Right lobe of liver (tissue), 6 donors: ENCODE data around the gene ATP2B3. TPM values are rescaled to one million over a fixed set of nuclear protein-coding genes. Genes with fewer than 3 reads are reported as not detected.

Experiments used
- ATAC-seq, 4 donors: fragments of 200-7000 bp; cut with Tn5 transposase; one replicate each; pipeline ENCODE4 v1.9.1; 2020; ENCODE audit warnings: mild to moderate bottlenecking in 4 of 4, moderate library complexity in 4 of 4
- DNase-seq, 3 donors: peaks; one replicate each; pipeline ENCODE4 v3.0.0-alpha.2; 2020
- H3K27ac ChIP-seq, 3 donors: fragments of 200-600 bp; one replicate each; pipeline ENCODE4 v1.8.0; 2022
- H3K27me3 ChIP-seq, 2 donors: fragments of 200-600 bp; one replicate each; pipeline ENCODE4 v1.8.0; 2022
- H3K36me3 ChIP-seq, 4 donors: fragments of 200-600 bp; sonication (generic) in 1 of 4; one replicate each; pipeline versions ENCODE4 v1.5.1 to v1.8.0; 2017 to 2022; ENCODE audit warnings: control low read depth in 1 of 4
- H3K4me1 ChIP-seq, 4 donors: fragments of 200-600 bp; sonication (generic) in 1 of 4; one replicate each; pipeline versions ENCODE4 v1.5.1 to v1.8.0; 2017 to 2022; ENCODE audit warnings: control low read depth in 1 of 4
- H3K4me3 ChIP-seq, 3 donors: fragments of 200-600 bp; one replicate each; pipeline ENCODE4 v1.8.0; 2022
- H3K9me3 ChIP-seq, 4 donors: fragments of 200-600 bp; sonication (generic) in 1 of 4; one replicate each; pipeline versions ENCODE4 v1.5.1 to v1.8.0; 2017 to 2022; ENCODE audit warnings: control low read depth in 1 of 4
- POLR2A ChIP-seq: fragments of 450-650 bp; IDR thresholded peaks from one replicate; pipeline ENCODE4 v1.6.1; 2017; ENCODE audit warnings: antibody characterized with exemption, mild to moderate bottlenecking
- WGBS: methylation state at CpG from one replicate; pipeline ENCODE4 v1.1.6; 2018; ENCODE audit warnings: low coverage, low lambda C conversion rate; ENCODE audit not compliant: insufficient coverage; ENCODE audit errors: missing lambda C conversion rate; 5-methylcytosine and 5-hydroxymethylcytosine counted together
- intact Hi-C, 2 donors: fragments of 100-400 bp; cut with DNase I; formaldehyde crosslinking; loops; one replicate each; pipeline versions ENCODE4 v1.11.2 to v1.14.1; 2022
- total RNA-seq, 6 experiments: library from RNA; depleted of rRNA in 2 of 6; stranded (reverse); fragments of >200 nt in 2 of 6; fragmentation: NEBNext Ultra II Directional in 3 of 6; extraction: Animal tissue kit (Norgen Biotek cat#: 25700) in 3 of 6; gene quantifications; one replicate each; pipeline versions ENCODE4 v1.1.0 to v1.2.4, GENCODE V29; 2016 to 2023
- TF ChIP-seq, protein P1 (sequence below), 4 donors: fragments of 200-600 bp in 3 of 4; fragments of 450-650 bp in 1 of 4; IDR thresholded peaks; one replicate each; pipeline versions ENCODE4 v1.5.1 to v1.8.0; 2016 to 2022; ENCODE audit warnings: antibody characterized with exemption in 4 of 4, mild to moderate bottlenecking in 2 of 4
- donor health status: DM: no; HTN: yes; CAD: no.
- donor health status: DM: no; HTN: no; CAD: no.
- donor health status: DM: no; HTN: no; CAD: no.
- donor health status: DM: no; HTN: yes; CAD: no.
- donor health status: DM: no; HTN: yes; CAD: no.

Gene ATP2B3
- total RNA-seq, 6 experiments from 2014 or later: 0.07 TPM; not detected in 5

DNA sequence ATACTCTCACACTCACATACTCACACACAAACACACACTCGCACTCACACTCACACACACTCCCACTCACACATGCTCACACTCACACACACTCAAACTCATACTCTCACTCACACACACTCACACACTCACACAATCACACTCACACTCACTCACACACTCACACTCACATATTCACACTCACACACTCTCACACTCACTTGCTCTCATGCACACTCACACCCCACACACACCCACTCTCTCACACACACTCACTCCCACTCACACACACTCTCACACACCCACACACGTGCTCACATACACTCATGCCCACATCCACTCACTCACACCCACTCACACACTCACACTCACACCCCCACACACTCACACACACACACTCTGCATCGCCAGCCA lies 4.9 kb upstream of the ATP2B3 start:
- WGBS: 51% methylated on average over 2 of the region's 3 CpGs
- H3K36me3 ChIP-seq: no peaks in the 10 kb centered on the region
- H3K9me3 ChIP-seq: no peaks in the 10 kb centered on the region
- no peak for ATAC-seq
- no peak for DNase-seq
- H3K27ac ChIP-seq: no peak overlapping the region
- no peak for TF ChIP-seq POLR2A
- H3K27me3 ChIP-seq: no peaks in the 10 kb centered on the region
- intact Hi-C loops: no loop called here
- H3K4me1 ChIP-seq: no peaks in the 10 kb centered on the region
- H3K4me3 ChIP-seq: no peak overlapping the region

DNA sequence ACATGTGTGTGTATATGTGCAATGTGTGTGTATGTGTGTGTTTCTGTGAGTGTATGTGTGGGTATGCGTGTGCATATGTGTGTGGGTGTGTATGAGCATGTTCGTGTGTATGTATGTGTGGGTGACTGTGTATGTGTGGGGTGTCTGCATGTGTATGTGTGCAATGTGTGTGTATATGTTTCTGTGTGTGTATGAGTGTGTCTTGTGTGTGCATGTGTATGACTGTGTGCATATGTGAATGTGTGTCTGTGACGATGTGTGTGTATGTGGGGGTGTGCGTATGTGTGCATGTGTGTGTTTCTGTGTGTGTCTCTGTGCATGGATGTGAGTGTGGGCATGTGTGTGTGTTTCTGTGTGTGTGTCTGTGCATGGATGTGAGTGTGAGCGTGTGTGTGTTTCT lies 4.2 kb upstream of the ATP2B3 start:
- no peaks in the 10 kb centered on the region for H3K4me1 ChIP-seq
- no peak overlapping the region for H3K27ac ChIP-seq
- intact Hi-C loops: no loop called here
- TF ChIP-seq, protein P1, sequence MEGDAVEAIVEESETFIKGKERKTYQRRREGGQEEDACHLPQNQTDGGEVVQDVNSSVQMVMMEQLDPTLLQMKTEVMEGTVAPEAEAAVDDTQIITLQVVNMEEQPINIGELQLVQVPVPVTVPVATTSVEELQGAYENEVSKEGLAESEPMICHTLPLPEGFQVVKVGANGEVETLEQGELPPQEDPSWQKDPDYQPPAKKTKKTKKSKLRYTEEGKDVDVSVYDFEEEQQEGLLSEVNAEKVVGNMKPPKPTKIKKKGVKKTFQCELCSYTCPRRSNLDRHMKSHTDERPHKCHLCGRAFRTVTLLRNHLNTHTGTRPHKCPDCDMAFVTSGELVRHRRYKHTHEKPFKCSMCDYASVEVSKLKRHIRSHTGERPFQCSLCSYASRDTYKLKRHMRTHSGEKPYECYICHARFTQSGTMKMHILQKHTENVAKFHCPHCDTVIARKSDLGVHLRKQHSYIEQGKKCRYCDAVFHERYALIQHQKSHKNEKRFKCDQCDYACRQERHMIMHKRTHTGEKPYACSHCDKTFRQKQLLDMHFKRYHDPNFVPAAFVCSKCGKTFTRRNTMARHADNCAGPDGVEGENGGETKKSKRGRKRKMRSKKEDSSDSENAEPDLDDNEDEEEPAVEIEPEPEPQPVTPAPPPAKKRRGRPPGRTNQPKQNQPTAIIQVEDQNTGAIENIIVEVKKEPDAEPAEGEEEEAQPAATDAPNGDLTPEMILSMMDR (IDR thresholded peaks at IDR 0.05): no peak
- no peak for TF ChIP-seq POLR2A
- ATAC-seq: no peak
- H3K9me3 ChIP-seq: no peaks in the 10 kb centered on the region
- WGBS: 67% methylated on average over 3 of the region's 5 CpGs
- no peak overlapping the region for H3K4me3 ChIP-seq
- no peaks in the 10 kb centered on the region for H3K27me3 ChIP-seq
- no peaks in the 10 kb centered on the region for H3K36me3 ChIP-seq
- DNase-seq: no peak

DNA sequence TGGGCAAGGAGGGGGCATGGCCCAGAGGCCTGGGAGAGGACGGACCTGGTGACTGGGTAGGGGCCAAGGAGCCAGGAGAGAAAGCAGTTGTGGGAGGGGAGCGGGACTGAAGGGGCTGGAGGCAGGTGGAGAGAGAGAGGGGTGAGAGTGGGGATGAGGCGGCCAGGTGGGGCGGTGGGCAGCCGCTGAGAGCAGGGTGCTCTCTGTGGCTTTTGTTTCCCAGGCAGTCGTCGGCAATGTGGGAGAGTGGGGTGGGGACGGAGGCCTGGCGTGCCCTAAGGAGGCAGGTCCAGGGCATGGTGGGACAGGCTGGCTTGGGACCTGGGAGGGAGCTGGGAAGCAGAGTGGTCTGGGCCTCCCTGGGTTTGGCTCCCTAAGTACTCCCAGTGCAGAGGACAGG lies 3.2 kb upstream of the ATP2B3 start:
- no peaks in the 10 kb centered on the region for H3K9me3 ChIP-seq
- no peak overlapping the region for H3K27ac ChIP-seq
- 63% methylated on average over 4 of the region's 9 CpGs for WGBS
- H3K27me3 ChIP-seq: no peaks in the 10 kb centered on the region
- no peak for TF ChIP-seq POLR2A
- TF ChIP-seq, protein P1 (IDR thresholded peaks at IDR 0.05): no peak
- ATAC-seq: no peak
- H3K36me3 ChIP-seq: no peaks in the 10 kb centered on the region
- no peak for DNase-seq
- H3K4me3 ChIP-seq: no peak overlapping the region
- H3K4me1 ChIP-seq: no peaks in the 10 kb centered on the region
- intact Hi-C loops: no loop called here

DNA sequence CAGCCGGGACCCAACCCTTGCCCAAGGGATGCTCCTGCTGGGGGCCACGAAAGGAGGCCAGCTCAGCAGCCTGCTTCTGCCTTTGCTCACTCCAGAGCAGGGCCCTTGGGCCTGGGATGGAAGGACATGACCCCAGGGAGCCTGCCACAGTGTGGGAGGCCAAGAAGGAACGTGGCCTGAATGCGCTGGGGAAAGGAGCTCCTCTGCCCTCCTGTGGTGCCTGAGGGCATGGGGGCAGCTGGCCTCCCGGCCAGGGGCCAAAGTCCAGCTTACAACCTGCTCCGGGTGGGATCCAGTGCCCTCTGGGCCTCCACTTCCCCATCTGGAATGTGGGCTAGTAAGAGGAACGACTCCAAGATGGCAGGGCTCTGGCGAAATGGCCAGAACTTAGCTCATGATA lies 2.0 kb upstream of the ATP2B3 start:
- ATAC-seq (no peak), DNase-seq (no peak)
- Histone ChIP-seq H3K27me3 (peaks cover 0 to 6% of the 10 kb centered on the region in 2 donors), H3K4me1 (no peaks in the 10 kb centered on the region), H3K9me3 (no peaks in the 10 kb centered on the region), H3K36me3 (no peaks in the 10 kb centered on the region), H3K27ac (no peak overlapping the region), H3K4me3 (no peak overlapping the region)
- WGBS: no CpG with 5 or more reads among the region's 8 CpGs
- intact Hi-C loops: no loop called here
- TF ChIP-seq, protein P1 (IDR thresholded peaks at IDR 0.05): no peak
- no peak for TF ChIP-seq POLR2A

DNA sequence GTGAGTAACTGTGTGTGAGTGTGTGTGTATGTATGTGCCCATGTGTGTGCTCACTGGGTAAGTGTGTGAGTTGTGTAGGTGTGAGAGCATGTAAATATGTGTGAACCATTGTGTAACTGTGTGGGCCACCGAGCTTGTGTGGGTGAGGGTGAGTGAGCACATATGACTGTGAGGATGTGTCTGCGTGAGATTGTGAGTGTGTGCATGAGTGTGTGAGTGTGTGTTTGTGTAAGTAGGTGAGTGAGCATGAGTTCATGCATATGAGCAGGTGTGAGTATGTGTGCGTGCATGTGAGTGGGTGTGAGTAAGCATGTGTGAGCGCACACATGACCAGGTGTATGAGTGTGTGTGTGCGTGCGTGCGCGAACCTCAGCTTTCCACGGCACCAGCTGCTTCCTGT lies 1.4 kb upstream of the ATP2B3 start:
- intact Hi-C loops: no loop called here
- H3K4me1 ChIP-seq: no peaks in the 10 kb centered on the region
- H3K36me3 ChIP-seq: no peaks in the 10 kb centered on the region
- no peaks in the 10 kb centered on the region for H3K9me3 ChIP-seq
- WGBS: 79% methylated on average over 6 of the region's 9 CpGs
- TF ChIP-seq, protein P1 (IDR thresholded peaks at IDR 0.05): no peak
- no peak for TF ChIP-seq POLR2A
- H3K27me3 ChIP-seq: peaks cover 0 to 10% of the 10 kb centered on the region in 2 donors
- ATAC-seq (no peak), DNase-seq (no peak)
- no peak overlapping the region for H3K4me3 ChIP-seq
- no peak overlapping the region for H3K27ac ChIP-seq
